Non-pigmented ciliary epithelial cell (primary cell): ENCODE results near the gene SARM1.

Experiments
- DNase-seq: peaks from one replicate; pipeline ENCODE4 v3.0.0-alpha.2; 2010; ENCODE audit warnings: low read depth

The SARM1 gene

DNA sequence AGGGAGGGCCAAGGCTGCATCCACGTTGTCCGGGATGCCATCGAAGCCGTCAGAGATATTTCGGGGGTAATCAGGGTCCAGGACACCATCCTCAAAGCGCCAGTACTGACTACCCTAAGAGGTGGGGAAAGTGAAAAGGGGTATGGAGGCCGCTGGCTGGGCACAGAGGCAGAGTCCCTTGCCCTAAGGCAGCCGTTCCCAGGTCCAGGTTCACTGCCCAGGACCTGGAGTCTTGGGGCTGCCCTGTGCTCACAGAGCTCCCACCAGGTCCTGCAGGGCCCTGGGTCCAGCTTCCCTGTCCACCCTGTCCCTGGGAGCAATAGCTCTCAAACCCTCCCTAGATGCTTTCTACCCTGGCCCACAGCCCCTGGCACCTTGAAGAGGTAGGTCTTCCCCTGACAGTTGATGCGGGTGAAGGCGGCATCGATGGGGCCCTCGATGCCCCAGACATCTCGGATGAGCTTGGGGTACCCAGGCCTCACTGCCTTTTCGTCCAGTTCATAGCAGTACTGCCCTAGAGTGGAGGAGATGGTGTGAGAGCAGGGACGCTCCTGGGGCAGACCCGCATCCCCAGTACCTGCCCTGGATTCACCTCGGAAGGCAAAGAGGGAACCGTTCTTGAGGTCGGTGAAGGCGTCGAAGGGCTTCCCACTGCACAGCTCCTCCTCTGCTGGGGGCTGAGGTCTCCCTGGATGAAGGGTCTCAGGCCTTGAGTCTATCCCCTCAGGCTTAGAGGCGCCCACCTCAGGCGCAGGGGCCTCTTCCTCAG, 2.4 kb upstream of the SARM1 start:
- DNase-seq = no peak

DNA sequence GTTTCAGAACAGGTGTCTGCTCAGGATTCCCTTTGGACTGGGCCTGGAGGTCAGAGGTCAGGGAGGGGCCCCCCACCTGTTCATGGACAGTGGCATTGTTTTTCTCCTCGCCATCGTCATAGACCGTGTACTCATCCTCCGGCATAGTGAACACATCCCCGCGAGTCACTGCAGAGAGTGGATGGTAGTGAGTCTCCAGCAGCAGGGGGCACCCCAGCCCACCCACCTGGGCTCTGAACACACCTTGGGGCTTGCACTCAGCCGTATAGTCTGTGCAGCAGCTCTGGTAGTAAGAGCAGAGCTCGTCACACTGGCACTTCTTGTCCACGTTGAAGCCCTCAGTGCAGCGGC, 1.8 kb upstream of the SARM1 start:
- DNase-seq = no peak

DNA sequence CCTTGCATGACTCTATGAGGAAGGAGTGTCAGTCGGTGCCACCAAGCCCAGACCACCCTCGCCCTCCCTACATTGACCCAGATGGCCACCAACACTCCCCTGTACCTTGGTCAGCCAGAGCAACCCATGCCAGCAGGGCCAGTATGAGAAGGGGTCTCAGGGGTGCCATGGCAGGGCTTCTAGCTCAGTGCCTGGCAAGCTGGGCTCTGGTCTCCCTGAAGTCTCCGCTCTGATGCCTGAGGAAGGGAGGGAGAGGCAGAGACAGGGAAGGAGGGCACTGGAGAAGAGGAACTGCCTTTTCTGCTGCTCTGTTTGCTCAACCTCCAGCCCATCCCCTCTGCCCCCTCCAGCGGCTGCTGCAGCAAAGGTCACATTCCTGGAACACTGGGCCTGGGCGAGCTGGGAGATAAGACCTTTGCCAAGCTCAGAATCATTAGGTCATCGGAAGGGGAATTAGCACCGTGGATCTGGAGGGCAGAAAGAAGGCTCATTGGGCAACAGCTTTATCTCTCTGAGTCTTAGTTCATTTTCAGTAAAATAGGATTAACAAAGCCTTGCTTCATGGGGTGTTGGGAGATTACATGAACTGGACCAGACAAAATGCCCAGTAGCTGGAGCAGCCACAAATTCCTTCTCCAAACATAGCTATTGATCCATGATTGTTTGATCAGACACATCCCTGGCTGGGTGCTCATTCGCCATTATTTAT, 1.3 kb upstream of the SARM1 start, which contains the start of gene VTN:
TSS of gene VTN (minus strand) at position 273 of the 709 bp plus-strand sequence. CDS start at position 169, 104 bp downstream.
- DNase-seq = no peak

DNA sequence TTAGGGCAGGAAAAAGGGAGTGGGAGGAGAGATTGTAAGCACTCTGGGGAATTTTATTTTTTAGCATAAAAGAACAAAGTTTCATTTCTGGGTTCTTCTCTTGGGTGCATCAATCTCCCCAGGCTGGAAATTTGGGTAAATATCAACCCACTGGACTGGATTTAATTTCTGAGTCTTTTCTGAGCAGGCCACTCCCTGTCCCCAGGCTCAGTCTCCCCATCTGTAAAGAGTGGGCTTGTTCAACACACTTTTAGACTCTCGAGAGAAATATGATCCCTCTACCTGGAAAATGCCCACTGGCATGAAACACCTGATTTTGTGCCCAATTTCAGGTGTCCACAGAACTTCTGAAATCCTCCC, 770 bp upstream of the SARM1 start:
- no peak for DNase-seq

GRCh38 chr17:28372203-28372944, 880 bp downstream of the SARM1 start:
- DNase-seq = no peak

DNA sequence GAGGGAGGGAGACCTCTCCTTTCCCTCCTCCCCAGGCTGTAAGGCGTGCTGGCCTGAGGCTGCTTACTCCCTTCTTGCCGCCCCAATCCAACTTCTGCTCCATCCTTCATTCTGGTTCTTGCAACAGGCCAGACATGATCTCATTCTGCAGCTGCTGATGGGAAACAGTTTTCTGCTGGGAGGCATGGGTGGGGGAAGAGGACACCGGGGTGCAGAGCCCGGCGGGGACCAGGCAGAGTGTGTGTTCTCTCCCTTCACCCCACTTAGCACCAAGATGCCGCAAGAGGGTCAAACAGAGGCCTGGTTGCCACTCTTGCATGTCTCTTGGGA, 1.4 kb downstream of the SARM1 start:
- DNase-seq = no peak

DNA sequence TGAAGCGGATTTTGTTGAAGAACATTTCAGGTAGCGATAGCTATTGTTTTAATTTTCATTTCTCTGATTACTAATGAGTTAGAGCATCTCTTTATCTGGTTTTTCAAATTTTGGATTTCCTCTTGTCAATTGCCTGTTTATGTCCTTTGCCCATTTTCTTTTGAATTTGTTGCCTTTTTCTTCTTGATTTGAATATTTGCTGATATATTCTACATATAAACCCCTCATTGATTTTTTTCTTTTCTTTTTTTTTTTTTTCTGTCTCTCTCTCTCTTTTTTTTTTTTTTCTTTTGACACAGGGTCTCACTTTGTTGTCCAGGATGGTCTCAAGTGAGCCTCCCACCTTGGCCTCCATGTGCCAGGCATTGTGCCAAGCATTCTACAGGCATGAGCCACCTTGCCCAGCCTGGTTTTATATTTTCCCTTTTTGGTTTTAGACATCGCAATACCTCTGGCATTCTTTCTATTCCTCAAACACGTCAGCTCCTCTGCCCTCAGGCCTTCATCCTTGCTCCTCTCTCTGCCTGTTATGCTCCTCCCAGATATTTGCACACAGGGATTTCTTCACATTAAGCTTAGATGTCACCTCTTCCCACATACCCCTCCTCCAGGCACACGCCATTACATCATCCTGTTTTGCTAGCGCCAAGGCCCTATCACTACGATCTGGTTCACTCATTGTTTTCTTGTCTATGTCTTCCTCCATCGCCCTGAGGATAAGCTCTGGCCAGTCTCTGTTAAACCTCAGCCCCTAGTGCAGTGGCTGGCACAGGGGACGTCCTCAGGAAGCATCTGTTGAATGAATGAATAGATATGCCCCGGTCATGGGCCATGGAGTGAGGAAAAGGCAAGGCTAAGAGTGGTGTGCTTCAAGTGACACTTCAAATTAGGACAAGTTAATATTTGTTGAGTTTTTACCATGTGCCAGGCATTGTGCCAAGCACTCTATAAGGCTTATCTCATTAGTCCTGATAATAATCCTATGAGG, 8.6 kb downstream of the SARM1 start:
- peak; percentile 28 for DNase-seq

- no peak for DNase-seq
These were observed 9.8 kb downstream of the SARM1 start for GRCh38 chr17:28381141-28381825.

DNA sequence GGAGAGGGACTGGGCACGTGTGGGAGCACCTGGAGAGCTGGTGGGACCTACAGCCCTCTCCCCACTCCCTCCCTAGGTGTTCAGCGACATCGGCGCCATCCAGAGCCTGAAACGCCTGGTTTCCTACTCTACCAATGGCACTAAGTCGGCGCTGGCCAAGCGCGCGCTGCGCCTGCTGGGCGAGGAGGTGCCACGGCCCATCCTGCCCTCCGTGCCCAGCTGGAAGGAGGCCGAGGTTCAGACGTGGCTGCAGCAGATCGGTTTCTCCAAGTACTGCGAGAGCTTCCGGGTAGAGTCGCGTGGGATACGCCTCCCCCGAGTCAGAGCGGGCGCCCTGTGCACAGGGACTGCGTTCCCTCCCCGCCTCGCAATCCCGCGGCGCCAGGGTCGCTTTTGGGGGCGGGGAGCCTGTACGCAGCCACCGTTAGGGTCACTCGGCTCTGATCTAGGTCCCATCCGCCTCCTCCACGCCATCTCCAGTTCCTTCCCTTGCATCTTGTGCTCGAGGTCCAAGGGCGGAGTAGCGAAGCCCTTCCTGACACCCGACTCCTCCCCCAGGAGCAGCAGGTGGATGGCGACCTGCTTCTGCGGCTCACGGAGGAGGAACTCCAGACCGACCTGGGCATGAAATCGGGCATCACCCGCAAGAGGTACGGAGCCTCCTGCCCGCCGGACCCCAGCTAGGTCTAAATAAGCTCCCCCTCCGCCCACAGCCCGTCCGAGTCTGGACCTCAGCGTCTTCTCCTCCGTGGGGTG, 13.0 kb downstream of the SARM1 start:
- no peak for DNase-seq

GRCh38 chr17:28385037-28385400, 13.5 kb downstream of the SARM1 start:
- DNase-seq = no peak

DNA sequence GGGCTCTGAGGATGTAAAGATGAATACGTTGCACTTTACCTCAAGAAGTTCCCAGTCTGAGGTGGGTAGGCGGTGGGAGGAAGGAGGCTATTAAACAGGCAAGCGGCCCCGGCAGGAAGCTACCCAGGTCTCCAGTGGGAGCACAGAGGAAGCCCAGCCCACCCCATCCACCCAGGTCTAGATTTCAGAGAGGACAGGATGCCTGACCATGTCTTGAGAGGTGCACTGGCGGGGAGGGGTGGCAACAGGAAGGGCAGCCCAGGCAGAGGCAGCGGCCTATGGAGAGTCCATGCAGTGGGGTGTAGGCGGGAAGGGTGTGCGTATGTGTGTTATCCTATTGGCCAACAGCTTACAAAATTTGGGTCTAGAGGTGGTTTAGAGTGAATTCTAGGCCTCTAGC, 13.9 kb downstream of the SARM1 start:
- DNase-seq = no peak

DNA sequence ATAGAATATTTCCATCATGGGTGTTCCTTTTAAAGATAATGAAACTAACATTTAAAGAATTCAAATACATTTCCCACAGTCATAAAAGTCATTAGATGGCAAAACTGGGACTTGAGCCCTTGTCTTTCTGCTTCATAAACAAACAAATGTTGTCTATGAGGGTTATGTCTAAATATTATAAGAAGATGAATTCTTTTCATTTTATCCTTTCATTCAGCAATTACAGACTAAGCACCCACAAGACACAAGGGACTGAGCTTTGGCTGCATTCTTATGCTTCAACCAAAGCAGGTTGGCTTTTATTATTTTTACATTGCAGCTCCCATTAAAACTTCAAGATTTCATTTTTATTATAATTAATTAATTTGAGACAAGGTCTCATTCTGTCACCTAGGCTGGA, 14.9 kb downstream of the SARM1 start:
- DNase-seq = no peak

GRCh38 chr17:28388106-28388505, 16.6 kb downstream of the SARM1 start:
- DNase-seq = no peak

GRCh38 chr17:28390141-28390540, 18.6 kb downstream of the SARM1 start:
- no peak for DNase-seq

DNA sequence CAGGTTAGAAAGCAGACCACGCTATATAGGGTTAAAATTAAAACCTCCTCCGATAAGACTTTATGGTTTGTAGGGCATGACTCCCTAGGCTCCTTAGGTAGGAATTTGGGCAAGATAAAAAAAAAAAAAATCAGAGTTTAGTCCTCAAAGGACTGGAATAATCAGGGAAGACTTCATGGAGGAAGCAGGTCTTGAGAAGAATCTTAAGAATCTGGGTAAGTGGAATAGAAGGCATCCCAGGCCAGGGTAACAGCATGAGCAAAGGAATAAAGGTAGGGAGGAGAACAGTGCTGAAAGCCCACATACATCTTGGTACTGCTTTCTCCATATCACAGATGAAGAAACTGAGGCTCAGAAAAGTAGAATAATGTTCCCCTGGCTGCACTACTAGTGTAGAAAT, 19.1 kb downstream of the SARM1 start:
- DNase-seq = no peak

- no peak for DNase-seq
These were observed 19.5 kb downstream of the SARM1 start for GRCh38 chr17:28390984-28391383.

DNA sequence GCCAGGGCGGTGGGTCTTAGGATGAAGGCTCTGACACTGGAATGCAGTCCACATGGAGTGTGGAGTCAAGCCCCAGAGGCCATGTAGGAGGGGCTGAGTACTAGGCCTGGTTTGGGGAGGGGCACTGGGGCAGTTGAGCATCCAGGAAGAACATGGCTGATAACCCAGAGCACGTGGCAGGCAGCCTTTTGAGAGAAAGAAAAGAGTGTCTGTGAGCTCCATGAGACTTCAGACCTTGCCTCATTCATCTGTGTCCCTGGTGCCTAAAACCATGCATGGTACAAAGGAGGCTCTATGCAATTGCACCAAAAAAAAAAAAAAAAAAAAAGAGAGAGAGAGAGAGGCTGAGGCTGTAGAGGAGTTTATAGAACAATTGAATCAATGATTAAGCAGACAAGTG, 19.9 kb downstream of the SARM1 start:
- no peak for DNase-seq

GRCh38 chr17:28392491-28392890, 21.0 kb downstream of the SARM1 start:
- DNase-seq = no peak

- no peak for DNase-seq
These were observed 23.0 kb downstream of the SARM1 start for GRCh38 chr17:28394337-28395116.

DNA sequence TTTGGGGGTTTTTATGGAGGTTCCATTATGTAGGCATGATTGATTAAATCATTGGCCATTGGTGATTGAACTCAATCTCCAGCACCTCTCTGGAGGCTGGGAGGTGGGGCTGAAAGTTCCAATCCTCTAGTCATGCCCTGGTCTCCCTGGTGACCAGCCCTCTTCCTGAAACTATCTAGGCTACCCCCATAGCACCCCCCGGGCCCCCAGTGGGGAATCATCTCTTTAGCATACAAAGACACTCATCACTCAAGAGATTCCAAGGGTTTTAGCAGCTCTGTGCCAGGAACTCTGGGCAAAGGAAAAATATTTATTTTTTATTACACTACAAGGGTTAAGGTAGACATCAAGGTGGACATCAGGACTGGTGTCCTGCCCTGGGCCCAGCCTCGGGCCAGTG, 23.9 kb downstream of the SARM1 start:
- no peak for DNase-seq
